ENCODE data around the gene ZNF544.
A peak's percentile ranks its signal among the peaks of the same experiment; 100 is the strongest.
"Not testable (repeated sequence)": the region's sequence is repeated elsewhere in the genome, so short reads cannot be mapped to it uniquely, and the experiment has no call there.

Gene ZNF544

GRCh38 chr19:58300620-58301019, 71.9 kb downstream of the ZNF544 start:
- H3K27ac ChIP-seq, result no peak overlapping the region
- no peak for DNase-seq (ENCODE audit: low read depth, low spot score)

- H3K27ac ChIP-seq, result peak overlapping the region; percentile 53
These were observed 75.5 kb downstream of the ZNF544 start for GRCh38 chr19:58304255-58304654.

GRCh38 chr19:58304748-58305064, 76.0 kb downstream of the ZNF544 start:
- peak overlapping the region; percentile 53 for H3K27ac ChIP-seq
- no peak for DNase-seq (ENCODE audit: low read depth, low spot score)

More at GRCh38 chr19:58304255-58304654, 75.5 kb downstream of the ZNF544 start:
- no peak for DNase-seq (ENCODE audit: low read depth, low spot score)

- DNase-seq (ENCODE audit: low read depth, low spot score), result peak; percentile 89
- peak within 1 kb of the TSS; percentile 53 for H3K27ac ChIP-seq
These were observed 76.6 kb downstream of the ZNF544 start, which contains the start of gene ERVK3-1 for GRCh38 chr19:58305065-58305931. Gene ERVK3-1 (plus strand): TSS chr19:58305377. CDS start chr19:58312169, 6,792 bp downstream.

- no peak for DNase-seq (ENCODE audit: low read depth, low spot score)
- H3K27ac ChIP-seq, result peak overlapping the region; percentile 53
These were observed 77.2 kb downstream of the ZNF544 start for GRCh38 chr19:58305932-58306323.

- DNase-seq (ENCODE audit: low read depth, low spot score), result no peak
- no peak overlapping the region for H3K27ac ChIP-seq
These were observed 79.0 kb downstream of the ZNF544 start for GRCh38 chr19:58307736-58308135.

- DNase-seq (ENCODE audit: low read depth, low spot score); H3K27ac ChIP-seq: not testable (repeated sequence)
These were observed 82.0 kb downstream of the ZNF544 start for GRCh38 chr19:58310685-58311084.

GRCh38 chr19:58311345-58311865, 82.7 kb downstream of the ZNF544 start:
- DNase-seq (ENCODE audit: low read depth, low spot score), result no peak

More at GRCh38 chr19:58311345-58311865, 82.7 kb downstream of the ZNF544 start:
- H3K27ac ChIP-seq, result no peak overlapping the region
